Amygdala (tissue), 56 donors: Measurements from ENCODE around the gene SSRP1.
"Not testable (repeated sequence)": the region's sequence is repeated elsewhere in the genome, so short reads cannot be mapped to it uniquely, and the experiment has no call there.

Source experiments
- DNase-seq, 56 donors: peaks; one replicate each; lab custom pipeline; 2025; lab: John Stamatoyannopoulos, UW

The SSRP1 gene

GRCh38 chr11:57335343-57336110, at the start of gene SSRP1:
SSRP1 (minus strand) TSS chr11:57335892; CDS start chr11:57335121, 771 bp downstream.
- DNase-seq: peak in 55 of 56 donors; percentile 45 to 91 (median 80)

- DNase-seq: no peak
These were observed 45.3 kb upstream of the SSRP1 start, which contains the start of gene PRG3 for GRCh38 chr11:57380975-57381374. PRG3 (minus strand) TSS chr11:57381150; CDS start chr11:57380708, 442 bp downstream.

- DNase-seq: no peak
These were observed 44.0 kb upstream of the SSRP1 start for GRCh38 chr11:57379732-57380131.

GRCh38 chr11:57378186-57378585, 42.5 kb upstream of the SSRP1 start:
- no peak for DNase-seq

GRCh38 chr11:57377107-57377506, 41.4 kb upstream of the SSRP1 start:
- DNase-seq: no peak

GRCh38 chr11:57376095-57377090, 40.7 kb upstream of the SSRP1 start:
- no peak for DNase-seq

- DNase-seq: no peak
These were observed 39.8 kb upstream of the SSRP1 start for GRCh38 chr11:57375490-57375889.

- DNase-seq: no peak
These were observed 39.3 kb upstream of the SSRP1 start for GRCh38 chr11:57374966-57375365.

- no peak for DNase-seq
These were observed 37.5 kb upstream of the SSRP1 start for GRCh38 chr11:57373146-57373545.

GRCh38 chr11:57370941-57371340, 35.2 kb upstream of the SSRP1 start:
- DNase-seq: no peak

GRCh38 chr11:57370251-57370650, 34.6 kb upstream of the SSRP1 start:
- DNase-seq: no peak

GRCh38 chr11:57368845-57369232, 33.1 kb upstream of the SSRP1 start:
- DNase-seq: no peak

GRCh38 chr11:57368106-57368844, 32.6 kb upstream of the SSRP1 start:
- DNase-seq: no peak

GRCh38 chr11:57364851-57365660, 29.4 kb upstream of the SSRP1 start:
- no peak for DNase-seq

- no peak for DNase-seq
These were observed 27.7 kb upstream of the SSRP1 start for GRCh38 chr11:57363131-57364080.

GRCh38 chr11:57361926-57362325, 26.2 kb upstream of the SSRP1 start:
- no peak for DNase-seq

GRCh38 chr11:57361420-57361819, 25.7 kb upstream of the SSRP1 start:
- not testable (repeated sequence) for DNase-seq

- no peak for DNase-seq
These were observed 25.3 kb upstream of the SSRP1 start for GRCh38 chr11:57360991-57361390.
